GM21447 (cell line): ENCODE data around the gene CSE1L.
"Not testable (repeated sequence)": the region's sequence is repeated elsewhere in the genome, so short reads cannot be mapped to it uniquely, and the experiment has no call there.

ENCODE experiments used
- ATAC-seq: cut with Tn5 transposase; IDR thresholded peaks from one replicate; pipeline ENCODE4 v1.9.1; 2021; ENCODE audit not compliant: unreplicated experiment

Gene CSE1L

GRCh38 chr20:49054056-49054643 lies 8.0 kb downstream of the CSE1L start:
- no peak for ATAC-seq

GRCh38 chr20:49063279-49063678 lies 17.2 kb downstream of the CSE1L start:
- ATAC-seq = no peak

- ATAC-seq = no peak
These were observed 28.4 kb downstream of the CSE1L start for GRCh38 chr20:49074521-49074920.

DNA sequence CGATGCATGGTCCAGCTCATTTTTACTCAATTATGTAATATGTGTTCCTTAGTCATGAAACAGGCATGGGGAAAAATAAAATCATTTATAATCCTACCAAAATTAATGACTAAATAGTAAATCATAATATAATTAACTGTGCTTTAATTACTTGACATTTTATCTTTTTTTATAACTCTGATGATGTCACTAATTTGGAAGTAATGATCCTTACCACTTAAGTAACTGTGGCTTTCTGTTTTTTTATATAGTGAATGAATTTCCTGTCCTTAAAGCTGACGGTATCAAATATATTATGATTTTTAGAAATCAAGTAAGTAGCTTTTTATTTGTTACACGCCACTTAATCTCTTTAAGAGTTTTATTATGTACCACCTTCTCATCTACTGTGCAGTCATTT lies 32.2 kb downstream of the CSE1L start:
- no peak for ATAC-seq

- ATAC-seq = not testable (repeated sequence)
These were observed 36.2 kb downstream of the CSE1L start for GRCh38 chr20:49082295-49082694.

GRCh38 chr20:49091104-49091503 lies 45.0 kb downstream of the CSE1L start:
- no peak for ATAC-seq

DNA sequence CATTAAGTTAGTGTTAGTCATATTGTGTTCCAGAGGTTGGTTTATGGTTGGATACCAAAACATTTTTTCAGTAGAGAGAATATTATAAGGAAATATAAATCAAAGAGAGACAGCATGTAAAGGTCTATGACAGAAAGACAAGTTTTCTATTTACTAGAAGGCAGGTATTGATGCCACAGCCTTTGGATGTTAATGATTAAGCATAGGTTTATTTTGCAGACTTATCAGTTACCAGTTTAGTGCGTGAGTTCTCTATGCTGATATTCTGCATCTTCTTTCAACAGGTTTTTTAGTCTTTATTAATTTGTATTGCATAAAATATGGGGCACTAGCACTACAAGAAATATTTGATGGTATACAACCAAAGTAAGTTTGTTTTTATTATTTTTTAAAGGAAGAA lies 45.6 kb downstream of the CSE1L start:
- no peak for ATAC-seq

GRCh38 chr20:49096203-49096730 lies 50.2 kb downstream of the CSE1L start:
- no peak for ATAC-seq

- ATAC-seq = no peak
These were observed 51.0 kb downstream of the CSE1L start for GRCh38 chr20:49097159-49097558.

GRCh38 chr20:49098136-49098535 lies 52.0 kb downstream of the CSE1L start:
- no peak for ATAC-seq

GRCh38 chr20:49099011-49099410 lies 52.9 kb downstream of the CSE1L start:
- no peak for ATAC-seq

DNA sequence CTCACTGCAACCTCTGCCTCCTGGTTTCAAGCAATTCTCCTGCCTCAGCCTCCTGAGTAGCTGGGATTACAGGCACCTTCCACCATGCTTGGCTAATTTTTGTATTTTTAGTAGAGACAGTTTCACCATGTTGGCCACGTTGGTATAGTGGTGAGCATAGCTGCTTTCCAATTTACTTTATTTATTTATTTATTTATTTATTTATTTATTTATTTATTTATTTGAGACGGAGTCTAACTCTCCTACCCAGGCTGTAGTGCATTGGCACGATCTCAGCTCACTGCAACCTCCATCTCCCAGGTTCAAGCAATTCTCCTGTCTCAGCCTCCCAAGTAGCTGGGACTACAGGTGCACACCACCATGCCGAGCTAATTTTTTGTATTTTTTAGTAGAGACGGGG lies 54.2 kb downstream of the CSE1L start:
- not testable (repeated sequence) for ATAC-seq

GRCh38 chr20:49100972-49101371 lies 54.9 kb downstream of the CSE1L start:
- no peak for ATAC-seq

DNA sequence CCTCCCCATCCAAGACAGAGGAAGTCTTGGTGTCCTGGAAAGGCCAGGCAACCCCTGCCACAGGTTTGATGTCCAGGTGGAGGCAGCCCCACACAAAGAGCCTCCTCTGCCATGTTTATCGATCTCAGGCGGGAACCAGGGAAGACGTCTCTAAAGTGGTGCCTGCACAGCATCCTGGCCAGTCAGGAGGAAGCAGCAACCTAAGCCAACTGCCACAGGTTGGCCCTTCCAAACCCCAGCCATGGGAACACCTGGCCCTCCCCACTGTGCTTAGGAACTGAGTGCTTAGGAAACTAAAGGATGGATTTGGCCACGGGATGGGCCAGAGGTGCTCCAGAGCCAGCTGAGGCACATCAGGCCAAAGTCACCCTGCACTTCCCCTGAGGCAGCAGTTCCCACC lies 56.9 kb downstream of the CSE1L start:
- no peak for ATAC-seq

- ATAC-seq = no peak
These were observed 57.7 kb downstream of the CSE1L start for GRCh38 chr20:49103647-49104364.

GRCh38 chr20:49104365-49104648 lies 58.2 kb downstream of the CSE1L start:
- ATAC-seq = no peak

DNA sequence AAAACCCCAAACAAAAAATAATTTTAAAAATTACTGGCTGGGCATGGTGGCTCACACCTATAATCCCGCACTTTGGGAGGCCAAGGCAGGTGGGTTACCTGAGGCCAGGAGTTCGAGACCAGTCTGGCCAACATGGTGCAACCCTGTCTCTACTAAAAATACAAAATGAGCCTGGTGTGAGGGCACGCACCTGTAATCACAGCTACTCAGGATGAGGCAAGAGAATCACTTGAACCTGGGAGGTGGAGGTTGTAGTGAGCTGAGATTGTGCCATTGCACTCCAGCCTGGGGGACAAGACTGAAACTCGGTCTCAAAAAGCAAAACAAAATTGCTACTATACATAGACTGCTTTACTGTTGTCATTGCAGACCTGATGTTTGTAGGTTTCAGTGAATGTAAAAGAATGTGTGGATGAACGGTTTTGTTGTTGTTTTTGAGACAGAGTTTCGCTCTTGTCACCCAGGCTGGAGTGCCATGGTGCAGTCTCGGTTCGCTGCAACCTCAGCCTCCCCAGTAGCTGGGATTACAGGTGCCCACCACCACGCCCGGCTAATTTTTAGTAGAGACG lies 59.0 kb downstream of the CSE1L start:
- not testable (repeated sequence) for ATAC-seq

DNA sequence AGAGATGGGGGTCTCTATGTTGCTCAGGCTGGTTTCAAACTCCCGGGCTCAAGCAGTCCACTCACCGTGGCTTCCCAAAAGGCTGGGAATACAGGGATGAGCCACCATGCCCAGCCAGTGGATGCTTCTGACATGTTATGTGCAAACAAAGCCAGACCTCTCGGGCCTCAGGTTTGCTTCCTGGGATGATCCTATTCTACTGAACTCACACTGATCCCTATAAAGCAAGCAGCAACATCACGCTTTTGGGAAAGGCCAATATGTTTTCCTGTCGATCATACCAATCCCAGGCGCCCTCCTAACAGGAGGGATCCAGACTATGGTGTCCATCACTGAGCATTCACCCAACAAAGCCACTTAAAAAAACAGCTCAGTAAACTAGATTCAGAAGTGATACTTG lies 60.2 kb downstream of the CSE1L start:
- no peak for ATAC-seq

DNA sequence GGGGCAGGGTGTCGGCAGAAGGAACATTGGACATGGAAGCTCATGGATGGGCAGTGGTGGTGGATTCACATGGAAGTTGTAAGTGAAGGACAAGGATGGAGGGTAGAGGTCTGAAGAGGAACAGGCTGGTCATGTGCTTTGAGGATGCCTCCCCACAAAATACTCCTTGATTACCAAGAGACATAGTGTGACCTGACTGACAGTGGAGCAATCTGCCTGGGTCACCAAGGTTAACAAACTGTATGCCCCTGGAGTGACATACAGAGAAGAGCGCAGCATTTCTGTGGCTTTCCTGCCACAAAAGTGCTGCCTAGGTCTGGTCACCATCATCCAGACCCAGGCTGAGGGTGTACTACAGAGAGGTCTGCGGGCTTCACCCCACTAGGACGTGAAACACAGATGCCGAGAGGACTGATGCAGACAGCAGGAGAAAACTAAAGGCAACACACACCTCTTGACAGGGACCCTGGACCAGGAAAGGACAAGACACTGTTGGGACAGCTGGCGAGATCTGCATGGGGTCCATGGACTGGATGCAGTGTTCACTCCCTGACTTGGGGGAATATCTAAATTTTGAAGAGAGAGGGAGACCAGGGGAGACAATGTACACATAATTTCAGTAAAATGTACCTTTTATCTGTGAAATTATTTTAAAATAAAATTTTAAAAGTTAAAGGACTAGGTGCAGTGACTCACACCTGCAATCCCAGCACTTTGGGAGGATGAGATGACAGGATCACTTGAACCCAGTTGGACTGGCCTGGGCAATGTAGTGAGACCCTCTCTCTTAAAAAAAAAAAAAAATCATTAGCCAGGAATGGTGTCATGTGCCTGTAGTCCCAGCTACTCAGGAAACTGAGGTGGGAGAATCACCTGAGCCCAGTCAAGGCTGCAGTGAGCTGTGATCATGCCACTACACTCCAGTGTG lies 64.9 kb downstream of the CSE1L start:
- no peak for ATAC-seq

DNA sequence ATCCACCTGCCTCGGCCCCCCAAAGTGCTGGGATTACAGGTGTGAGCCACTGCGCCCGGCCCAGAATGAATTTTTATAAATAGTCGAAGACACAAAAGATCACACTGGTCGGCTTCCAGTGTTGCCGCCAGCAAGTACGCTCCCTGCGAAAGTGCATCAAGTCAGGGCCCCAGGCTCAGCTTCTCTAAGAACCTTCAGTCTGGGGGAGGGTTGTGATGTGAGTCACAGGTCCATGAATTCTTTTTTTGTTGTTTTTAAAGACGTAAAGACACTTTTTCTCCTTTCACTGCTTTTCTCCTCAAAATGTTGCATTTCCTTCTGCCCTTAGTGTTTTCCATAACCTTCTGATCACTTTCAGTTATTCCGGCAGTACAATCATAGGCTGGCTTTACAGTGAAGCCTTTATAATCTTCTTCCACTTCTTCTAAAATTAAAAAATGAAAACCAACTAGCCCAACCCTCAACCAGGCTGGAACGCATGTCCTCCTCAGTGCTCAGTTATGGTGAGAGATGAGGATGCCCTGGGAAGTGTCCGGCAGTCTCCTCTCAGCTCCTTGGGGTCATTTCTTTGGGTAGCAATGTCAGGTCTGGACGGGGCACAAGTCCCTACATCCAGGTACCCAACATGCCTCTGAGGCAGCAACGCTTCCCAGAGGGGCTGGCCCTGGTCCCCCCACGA lies 66.6 kb downstream of the CSE1L start:
- ATAC-seq = no peak

- no peak for ATAC-seq
These were observed 69.5 kb downstream of the CSE1L start for GRCh38 chr20:49115564-49115963.
